GM12892 (cell line): ENCODE measurements around the gene DRICH1.

Experiments used
- POLR2A ChIP-seq: IDR thresholded peaks from 2 replicates; pipeline ENCODE4 v1.6.1; 2011; ENCODE audit warnings: low read depth, low read length, control low read depth
- POLR2AphosphoS5 ChIP-seq: IDR thresholded peaks from 2 replicates; pipeline ENCODE4 v1.6.1; 2011; ENCODE audit warnings: low read depth, low read length, control low read depth

GRCh38 chr22:23622634-23623033 lies 9.5 kb downstream of the DRICH1 start:
- TF ChIP-seq POLR2AphosphoS5 (no peak), POLR2A (no peak)
